NCI-H2081 treated with DMSO at 0.1 percent for 48 hours (cell line): ENCODE data around the gene ZBTB49.

Source experiments
- DNase-seq: peaks from one replicate; lab custom pipeline; 2025; lab: John Stamatoyannopoulos, UW

ZBTB49 gene

GRCh38 chr4:4358093-4358854, 68.2 kb downstream of the ZBTB49 start:
- DNase-seq: no peak

GRCh38 chr4:4361883-4362282, 71.8 kb downstream of the ZBTB49 start:
- DNase-seq: no peak

GRCh38 chr4:4362991-4363697, 73.1 kb downstream of the ZBTB49 start:
- DNase-seq: no peak

- no peak for DNase-seq
Observed at GRCh38 chr4:4364061-4364460, 74.0 kb downstream of the ZBTB49 start.

GRCh38 chr4:4364486-4365208, 74.6 kb downstream of the ZBTB49 start:
- DNase-seq: no peak

- no peak for DNase-seq
Observed at GRCh38 chr4:4368809-4369580, 78.9 kb downstream of the ZBTB49 start.
